GM10847 (cell line): ENCODE data around the gene CC2D2A.

Experiments
- POLR2A ChIP-seq: IDR thresholded peaks from 2 replicates; pipeline ENCODE4 v1.6.1; 2011; ENCODE audit not compliant: insufficient read length; ENCODE audit errors: extremely low read depth

The CC2D2A gene

GRCh38 chr4:15562114-15562513, 92.4 kb downstream of the CC2D2A start:
- TF ChIP-seq POLR2A = no peak

GRCh38 chr4:15562623-15563022, 92.9 kb downstream of the CC2D2A start:
- TF ChIP-seq POLR2A = no peak

- no peak for TF ChIP-seq POLR2A
Measured at GRCh38 chr4:15563871-15564270, 94.2 kb downstream of the CC2D2A start.

GRCh38 chr4:15568821-15569220, 99.1 kb downstream of the CC2D2A start:
- no peak for TF ChIP-seq POLR2A

DNA sequence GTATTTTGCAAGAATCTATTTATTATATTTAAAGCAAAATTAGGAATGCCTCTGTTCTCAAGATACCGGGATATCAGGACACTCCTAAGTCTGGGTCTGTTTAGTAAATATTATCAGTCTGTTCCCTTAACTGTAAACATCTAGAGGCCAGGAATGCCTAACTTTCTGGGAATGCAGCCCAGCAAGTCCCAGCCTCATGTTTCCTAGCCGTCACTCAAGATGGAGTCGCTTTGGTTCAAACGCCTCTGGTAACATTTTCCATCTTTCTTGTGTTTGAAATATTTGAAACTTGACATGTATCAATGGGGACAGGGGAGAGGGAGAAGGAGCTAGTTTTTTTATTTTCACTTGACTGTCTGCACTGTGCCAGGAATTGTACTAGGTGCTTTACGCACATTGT, 100.1 kb downstream of the CC2D2A start:
- TF ChIP-seq POLR2A = no peak

GRCh38 chr4:15575966-15576365, 106.3 kb downstream of the CC2D2A start:
- no peak for TF ChIP-seq POLR2A

DNA sequence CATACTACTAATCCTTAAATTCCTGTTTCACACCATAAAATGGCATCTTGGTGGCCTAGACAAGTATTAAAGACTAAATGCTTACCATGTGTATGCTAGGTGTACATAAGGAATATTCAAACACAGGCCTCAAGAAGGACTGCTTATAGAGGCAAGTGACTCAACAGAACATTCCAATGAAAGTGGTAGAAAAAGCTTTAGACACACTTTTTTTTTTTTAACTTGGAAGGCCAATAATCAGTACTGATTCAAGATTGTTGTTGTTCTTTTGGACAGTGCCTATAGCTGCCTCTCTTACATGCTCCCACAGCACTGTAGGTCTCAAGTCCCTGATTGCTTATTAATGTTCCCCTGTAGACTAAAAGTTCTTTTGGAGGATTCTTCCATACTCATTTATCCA, 107.8 kb downstream of the CC2D2A start:
- no peak for TF ChIP-seq POLR2A

- no peak for TF ChIP-seq POLR2A
Measured at GRCh38 chr4:15584785-15585184, 115.1 kb downstream of the CC2D2A start.

DNA sequence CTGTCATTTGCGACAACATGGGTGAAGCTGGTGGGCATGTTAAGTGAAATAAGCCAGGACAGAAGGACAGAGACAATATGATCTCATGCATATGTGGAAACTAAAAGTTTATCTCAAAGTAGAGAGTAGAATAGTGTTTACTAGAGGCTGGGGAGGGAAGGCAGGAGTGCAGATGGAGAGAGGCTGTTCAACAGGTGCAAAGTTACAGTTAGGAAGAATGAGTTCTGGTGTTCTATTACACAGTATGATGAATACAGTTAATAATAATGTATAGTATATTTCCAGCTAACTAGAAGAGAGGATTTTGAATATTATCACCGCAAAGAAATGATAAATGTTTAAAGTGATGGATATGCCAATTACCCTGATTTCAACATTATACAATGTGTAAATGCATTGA, 115.6 kb downstream of the CC2D2A start:
- TF ChIP-seq POLR2A = no peak

DNA sequence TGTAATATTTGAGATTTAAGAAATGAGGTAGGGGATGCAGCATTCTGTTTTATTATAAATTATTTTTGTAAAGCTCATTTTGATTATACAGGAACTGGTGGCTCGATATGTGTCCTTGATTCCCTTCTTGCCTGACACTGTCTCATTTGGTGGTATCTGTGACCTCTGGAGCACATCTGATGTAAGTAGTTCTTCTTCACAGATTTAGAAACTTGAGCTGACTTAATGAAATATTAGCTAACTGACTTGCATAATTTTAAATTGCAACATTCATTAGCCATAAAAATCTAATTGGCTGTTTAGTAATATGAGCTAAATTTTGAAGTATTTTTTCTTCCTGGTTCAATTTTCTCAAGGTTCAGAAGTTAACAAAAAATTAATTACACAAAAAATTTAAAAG, 116.4 kb downstream of the CC2D2A start:
- no peak for TF ChIP-seq POLR2A

- no peak for TF ChIP-seq POLR2A
Measured at GRCh38 chr4:15587649-15588048, 118.0 kb downstream of the CC2D2A start.

DNA sequence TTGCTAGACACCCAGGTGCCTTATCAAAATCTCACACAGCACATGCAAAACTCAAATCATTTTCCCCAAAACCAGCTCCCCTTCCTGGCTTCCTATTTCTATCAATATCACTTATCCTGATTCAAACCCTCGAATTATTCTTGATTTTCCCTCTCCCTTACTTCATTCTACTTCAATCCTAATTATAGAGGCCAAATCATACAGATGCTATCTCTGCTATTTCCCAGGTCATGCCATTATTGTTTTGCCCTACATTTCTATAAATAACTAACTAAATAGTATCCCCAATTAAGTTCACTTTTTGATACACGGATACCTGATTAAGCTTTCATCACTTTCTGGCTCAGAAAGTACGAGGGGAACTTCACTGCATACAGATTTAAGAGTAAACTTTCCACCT, 123.1 kb downstream of the CC2D2A start:
- no peak for TF ChIP-seq POLR2A

GRCh38 chr4:15598644-15599043, 129.0 kb downstream of the CC2D2A start:
- no peak for TF ChIP-seq POLR2A

- no peak for TF ChIP-seq POLR2A
Measured at GRCh38 chr4:15600176-15600575, 130.5 kb downstream of the CC2D2A start.

DNA sequence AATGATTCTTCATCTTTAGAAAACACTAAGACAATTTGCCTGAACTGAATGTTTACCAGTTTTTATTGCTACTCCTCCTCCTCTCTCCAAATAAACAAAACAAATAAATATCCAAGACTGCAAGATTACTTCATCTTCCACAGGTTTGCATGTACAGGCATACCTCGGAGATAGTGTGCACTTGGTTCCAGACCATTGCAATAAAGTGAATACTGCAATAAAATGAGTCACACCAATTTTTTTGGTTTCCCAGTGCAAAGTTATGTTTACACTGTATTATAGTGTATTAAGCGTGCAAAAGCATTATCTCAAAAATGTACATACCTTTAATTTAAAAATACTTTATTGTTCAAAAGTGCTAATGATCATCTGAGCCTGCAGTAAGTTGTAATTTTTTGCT, 132.2 kb downstream of the CC2D2A start:
- TF ChIP-seq POLR2A = no peak

DNA sequence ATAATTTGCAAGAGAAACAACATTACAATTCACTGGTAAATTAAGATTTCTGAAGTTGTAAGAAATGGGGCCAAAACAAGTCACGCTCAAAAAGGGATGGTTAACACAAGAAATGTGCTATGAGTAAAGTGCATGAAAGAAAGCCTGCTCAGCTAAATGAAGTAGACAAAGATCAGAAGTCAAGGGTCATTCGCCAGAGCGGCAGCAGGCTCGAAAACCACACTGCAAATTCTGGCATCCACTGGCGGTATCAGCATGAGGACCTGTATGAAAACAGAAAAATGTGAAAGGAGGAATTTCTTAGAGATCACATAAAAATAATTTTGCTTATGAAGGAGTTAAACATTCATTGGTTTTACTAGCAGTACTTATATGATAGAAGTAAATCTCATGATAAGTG, 135.9 kb downstream of the CC2D2A start:
- no peak for TF ChIP-seq POLR2A

GRCh38 chr4:15610855-15611254, 141.2 kb downstream of the CC2D2A start:
- TF ChIP-seq POLR2A = no peak

DNA sequence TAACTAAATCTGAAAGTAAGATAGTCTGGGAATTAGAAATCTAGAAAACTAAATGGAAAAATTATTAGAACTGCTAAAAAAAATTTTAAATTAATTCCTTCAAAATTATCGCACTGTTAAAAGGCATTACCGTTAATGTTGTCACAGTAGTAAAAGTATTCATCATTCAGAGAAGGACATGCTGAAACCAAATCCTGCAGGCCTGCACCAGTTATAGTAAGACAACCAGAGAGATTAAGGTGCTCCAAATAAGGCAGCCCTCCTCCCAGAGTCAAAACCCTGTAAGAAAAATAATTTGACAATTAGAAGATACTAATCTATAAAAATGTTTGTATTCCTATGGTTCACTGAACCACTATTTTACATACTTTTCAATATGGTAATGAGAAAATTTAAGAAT, 142.5 kb downstream of the CC2D2A start:
- TF ChIP-seq POLR2A = no peak

GRCh38 chr4:15636818-15637217, 167.1 kb downstream of the CC2D2A start:
- no peak for TF ChIP-seq POLR2A

GRCh38 chr4:15638418-15638817, 168.7 kb downstream of the CC2D2A start:
- no peak for TF ChIP-seq POLR2A
